ENCODE measurements around the gene GALNT11. TPM values are rescaled to one million over a fixed set of nuclear protein-coding genes. Genes with fewer than 3 reads are reported as not detected.
"Not testable (repeated sequence)": the region's sequence is repeated elsewhere in the genome, so short reads cannot be mapped to it uniquely, and the experiment has no call there.

Gene GALNT11
- total RNA-seq, 4 donors from 2014 or later = 59.5 to 87.6 (median 74.9) TPM

DNA sequence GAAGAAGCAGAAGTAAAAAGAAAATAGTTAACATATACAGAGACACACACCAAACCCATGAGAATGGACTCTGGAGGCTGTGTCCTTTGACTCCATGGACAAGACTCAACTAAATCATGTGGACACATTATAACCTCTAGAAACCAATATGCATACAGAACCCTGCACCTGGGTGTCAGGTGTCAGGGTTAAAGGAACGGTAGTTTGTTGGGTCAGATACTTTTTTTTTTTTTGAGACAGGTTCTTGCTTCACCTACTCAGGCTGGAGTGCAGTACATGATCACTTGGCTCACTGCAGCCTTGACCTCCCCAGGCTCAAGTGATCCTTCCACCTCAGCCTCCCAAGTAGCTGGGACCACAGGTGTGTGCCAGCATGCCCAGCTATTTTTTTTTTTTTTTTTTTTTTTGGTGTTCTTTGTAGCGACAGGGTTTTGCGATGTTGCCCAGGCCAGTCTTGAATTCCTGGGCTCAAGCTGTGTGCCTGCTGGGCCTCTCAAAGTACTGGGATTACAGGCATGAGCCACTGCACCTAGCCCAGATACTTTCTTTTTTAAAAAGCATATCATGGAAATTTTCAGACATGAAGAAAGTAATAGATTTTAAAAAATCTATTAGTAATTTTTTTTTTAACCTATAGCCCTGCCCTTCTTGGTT, 31.3 kb downstream of the GALNT11 start:
- intact Hi-C loops (cut with DNase I) = no loop called here
- H3K9me3 ChIP-seq = no peaks in the 10 kb centered on the region
- no peaks in the 10 kb centered on the region for H3K4me1 ChIP-seq
- no peaks in the 10 kb centered on the region for H3K36me3 ChIP-seq
- WGBS, 2 donors = 85% methylated on average over 3 of the region's 3 CpGs
- no peak overlapping the region for H3K4me3 ChIP-seq (replicated peaks in 1 of 3)
- TF ChIP-seq POLR2A (IDR thresholded peaks at IDR 0.05) = no peak
- TF ChIP-seq, protein P1, sequence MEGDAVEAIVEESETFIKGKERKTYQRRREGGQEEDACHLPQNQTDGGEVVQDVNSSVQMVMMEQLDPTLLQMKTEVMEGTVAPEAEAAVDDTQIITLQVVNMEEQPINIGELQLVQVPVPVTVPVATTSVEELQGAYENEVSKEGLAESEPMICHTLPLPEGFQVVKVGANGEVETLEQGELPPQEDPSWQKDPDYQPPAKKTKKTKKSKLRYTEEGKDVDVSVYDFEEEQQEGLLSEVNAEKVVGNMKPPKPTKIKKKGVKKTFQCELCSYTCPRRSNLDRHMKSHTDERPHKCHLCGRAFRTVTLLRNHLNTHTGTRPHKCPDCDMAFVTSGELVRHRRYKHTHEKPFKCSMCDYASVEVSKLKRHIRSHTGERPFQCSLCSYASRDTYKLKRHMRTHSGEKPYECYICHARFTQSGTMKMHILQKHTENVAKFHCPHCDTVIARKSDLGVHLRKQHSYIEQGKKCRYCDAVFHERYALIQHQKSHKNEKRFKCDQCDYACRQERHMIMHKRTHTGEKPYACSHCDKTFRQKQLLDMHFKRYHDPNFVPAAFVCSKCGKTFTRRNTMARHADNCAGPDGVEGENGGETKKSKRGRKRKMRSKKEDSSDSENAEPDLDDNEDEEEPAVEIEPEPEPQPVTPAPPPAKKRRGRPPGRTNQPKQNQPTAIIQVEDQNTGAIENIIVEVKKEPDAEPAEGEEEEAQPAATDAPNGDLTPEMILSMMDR (IDR thresholded peaks at IDR 0.05) = no peak
- no peak overlapping the region for H3K27ac ChIP-seq
- H3K27me3 ChIP-seq = no peaks in the 10 kb centered on the region
- no peak for DNase-seq

DNA sequence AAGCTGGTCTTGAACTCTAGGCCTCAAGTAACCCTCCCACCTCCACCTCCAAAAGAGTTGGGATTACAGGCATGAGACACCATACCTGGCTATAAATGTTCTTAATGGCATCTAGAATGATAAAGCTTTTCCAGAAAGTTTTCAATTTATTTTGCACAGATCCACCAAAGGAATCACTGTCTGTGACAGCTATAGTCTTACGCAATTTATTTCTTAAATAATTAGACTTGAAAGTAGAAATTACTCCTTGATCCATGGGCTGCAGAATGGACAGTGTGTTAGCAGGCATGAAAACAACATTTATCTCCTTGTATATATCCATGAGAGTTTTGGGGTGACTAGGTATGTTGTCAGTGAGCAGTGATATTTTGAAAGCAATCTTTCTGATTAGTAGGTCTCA, 33.8 kb downstream of the GALNT11 start:
- DNase-seq = no peak
- 100% methylated on average over 1 of the region's 1 CpG for WGBS, 2 donors
- no peaks in the 10 kb centered on the region for H3K36me3 ChIP-seq
- intact Hi-C loops (cut with DNase I) = no loop called here
- no peak for TF ChIP-seq POLR2A (IDR thresholded peaks at IDR 0.05)
- TF ChIP-seq, protein P1 (IDR thresholded peaks at IDR 0.05) = no peak
- no peak overlapping the region for H3K27ac ChIP-seq
- H3K4me3 ChIP-seq (replicated peaks in 1 of 3) = no peak overlapping the region
- H3K27me3 ChIP-seq = no peaks in the 10 kb centered on the region
- no peaks in the 10 kb centered on the region for H3K9me3 ChIP-seq
- H3K4me1 ChIP-seq = no peaks in the 10 kb centered on the region

DNA sequence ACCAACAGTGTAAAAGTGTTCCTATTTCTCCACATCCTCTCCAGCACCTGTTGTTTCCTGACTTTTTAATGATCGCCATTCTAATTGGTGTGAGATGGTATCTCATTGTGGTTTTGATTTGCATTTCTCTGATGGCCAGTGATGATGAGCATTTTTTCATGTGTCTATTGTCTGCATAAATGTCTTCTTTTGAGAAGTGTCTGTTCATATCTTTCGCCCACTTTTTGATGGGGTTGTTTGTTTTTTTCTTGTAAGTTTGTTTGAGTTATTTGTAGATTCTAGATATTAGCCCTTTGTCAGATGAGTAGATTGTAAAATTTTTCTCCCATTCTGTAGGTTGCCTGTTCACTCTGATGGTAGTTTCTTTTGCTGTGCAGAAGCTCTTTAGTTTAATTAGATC, 35.6 kb downstream of the GALNT11 start:
- intact Hi-C loops (cut with DNase I); H3K27me3 ChIP-seq; H3K4me3 ChIP-seq (replicated peaks in 1 of 3); DNase-seq; H3K9me3 ChIP-seq; H3K36me3 ChIP-seq; H3K4me1 ChIP-seq; H3K27ac ChIP-seq: not testable (repeated sequence)
- 98 to 100% methylated on average over 2 of the region's 2 CpGs for WGBS, 2 donors

DNA sequence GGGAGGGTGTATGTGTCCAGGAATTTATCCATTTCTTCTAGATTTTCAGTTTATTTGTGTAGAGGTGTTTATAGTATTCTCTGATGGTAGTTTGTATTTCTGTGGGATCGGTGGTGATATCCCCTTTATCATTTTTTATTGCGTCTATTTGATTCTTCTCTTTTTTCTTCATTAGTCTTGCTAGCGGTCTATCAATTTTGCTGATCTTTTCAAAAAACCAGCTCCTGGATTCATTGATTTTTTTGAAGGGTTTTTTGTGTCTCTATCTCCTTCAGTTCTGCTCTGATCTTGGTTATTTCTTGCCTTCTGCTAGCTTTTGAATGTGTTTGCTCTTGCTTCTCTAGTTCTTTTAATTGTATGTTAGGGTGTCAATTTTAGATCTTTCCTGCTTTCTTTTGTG, 37.7 kb downstream of the GALNT11 start:
- WGBS, 2 donors = 96 to 97% methylated on average over 3 of the region's 3 CpGs
- H3K4me1 ChIP-seq; H3K27ac ChIP-seq; H3K36me3 ChIP-seq; H3K27me3 ChIP-seq; intact Hi-C loops (cut with DNase I); H3K4me3 ChIP-seq (replicated peaks in 1 of 3); H3K9me3 ChIP-seq; DNase-seq: not testable (repeated sequence)

DNA sequence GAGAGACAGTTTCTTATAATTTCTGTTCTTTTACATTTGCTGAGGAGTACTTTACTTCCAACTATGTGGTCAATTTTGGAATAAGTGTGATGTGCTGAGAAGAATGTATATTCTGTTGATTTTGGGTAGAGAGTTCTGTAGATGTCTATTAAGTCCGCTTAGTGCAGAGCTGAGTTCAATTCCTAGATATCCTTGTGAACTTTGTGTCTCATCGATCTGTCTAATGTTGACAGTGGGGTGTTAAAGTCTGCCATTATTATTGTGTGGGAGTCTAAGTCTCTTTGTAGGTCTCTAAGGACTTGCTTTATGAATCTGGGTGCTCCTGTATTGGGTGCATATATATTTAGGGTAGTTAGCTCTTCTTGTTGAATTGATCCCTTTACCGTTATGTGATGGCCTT, 38.3 kb downstream of the GALNT11 start:
- H3K9me3 ChIP-seq; intact Hi-C loops (cut with DNase I); H3K27ac ChIP-seq; H3K4me3 ChIP-seq (replicated peaks in 1 of 3); H3K36me3 ChIP-seq; H3K4me1 ChIP-seq; H3K27me3 ChIP-seq; DNase-seq: not testable (repeated sequence)
- WGBS, 2 donors = 100% methylated on average over 3 of the region's 3 CpGs

DNA sequence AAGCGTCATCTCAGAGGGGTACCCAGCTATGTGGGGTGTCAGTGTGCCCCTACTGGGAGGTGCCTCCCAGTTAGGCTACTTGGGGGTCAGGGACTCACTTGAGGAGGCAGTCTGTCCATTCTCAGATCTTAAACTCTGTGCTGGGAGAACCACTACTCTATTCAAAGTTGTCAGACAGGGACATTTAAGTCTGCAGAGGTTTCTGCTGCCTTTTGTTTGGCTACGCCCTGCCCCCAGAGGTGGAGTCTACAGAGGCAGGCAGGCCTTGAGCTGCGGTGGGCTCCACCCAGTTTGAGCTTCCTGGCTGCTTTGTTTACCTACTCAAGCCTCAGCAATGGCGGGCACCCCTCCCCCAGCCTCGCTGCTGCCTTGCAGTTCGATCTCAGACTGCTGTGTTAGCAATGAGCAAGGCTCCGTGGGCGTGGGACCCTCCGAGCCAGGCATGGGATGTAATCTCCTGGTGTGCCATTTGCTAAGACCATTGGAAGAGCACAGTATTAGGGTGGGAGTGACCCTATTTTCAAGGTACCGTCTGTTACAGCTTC, 40.4 kb downstream of the GALNT11 start:
- H3K4me1 ChIP-seq; H3K4me3 ChIP-seq (replicated peaks in 1 of 3); DNase-seq; H3K27me3 ChIP-seq; intact Hi-C loops (cut with DNase I); H3K9me3 ChIP-seq; H3K36me3 ChIP-seq; H3K27ac ChIP-seq: not testable (repeated sequence)
- WGBS, 2 donors = 91 to 93% methylated on average over 2 to 10 of the region's 10 CpGs

DNA sequence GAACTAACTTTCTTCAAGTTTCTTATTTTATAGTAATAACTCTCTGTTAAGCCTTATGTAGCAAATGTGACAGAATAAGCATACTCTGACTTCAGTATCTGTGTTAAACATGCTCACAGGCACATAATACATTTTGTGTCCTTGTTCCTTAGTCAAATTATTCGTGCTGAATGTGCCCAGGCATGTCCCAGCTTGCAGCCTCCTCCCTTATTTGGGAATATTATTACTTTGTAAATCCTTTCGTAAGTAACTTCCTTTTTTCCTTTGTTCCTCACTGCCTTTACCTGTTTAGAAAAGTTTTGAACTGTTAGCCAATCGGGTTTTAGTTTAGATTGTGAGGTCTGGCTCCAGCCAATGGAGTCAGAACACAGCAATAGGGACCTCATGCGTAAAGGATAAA, 46.9 kb downstream of the GALNT11 start:
- Histone ChIP-seq H3K4me3 (replicated peaks in 1 of 3) (no peak overlapping the region), H3K9me3 (no peaks in the 10 kb centered on the region), H3K27ac (no peak overlapping the region), H3K27me3 (no peaks in the 10 kb centered on the region), H3K36me3 (no peaks in the 10 kb centered on the region), H3K4me1 (peaks cover 0 to 12% of the 10 kb centered on the region in 2 donors)
- intact Hi-C loops (cut with DNase I) = no loop called here
- TF ChIP-seq, protein P1 (IDR thresholded peaks at IDR 0.05) = no peak
- no peak for TF ChIP-seq POLR2A (IDR thresholded peaks at IDR 0.05)
- no peak for DNase-seq
- WGBS, 2 donors = 91 to 92% methylated on average over 4 of the region's 4 CpGs

Measured in thyroid gland (tissue), 4 donors.